ENCODE data around the gene CDKL2.

DNA sequence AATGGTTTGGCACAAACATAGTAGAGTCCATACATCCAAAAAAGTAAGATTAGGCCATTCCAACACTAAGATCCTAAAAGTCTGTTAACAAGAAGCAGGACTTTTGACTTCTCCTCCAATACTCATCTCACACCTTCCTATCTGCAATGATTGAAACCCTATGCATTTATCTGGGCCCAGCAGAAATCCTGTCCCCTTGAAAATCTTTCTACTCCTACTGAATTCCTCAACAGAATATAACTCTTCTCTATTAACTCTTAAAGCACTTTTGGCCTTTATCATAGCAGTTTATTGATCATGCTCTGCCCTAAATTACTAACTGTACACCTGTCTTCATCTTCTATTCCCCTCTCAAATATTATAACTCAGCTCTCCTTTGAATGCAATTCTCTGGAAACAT lies 38.3 kb upstream of the CDKL2 start:
- TF ChIP-seq, protein P1, sequence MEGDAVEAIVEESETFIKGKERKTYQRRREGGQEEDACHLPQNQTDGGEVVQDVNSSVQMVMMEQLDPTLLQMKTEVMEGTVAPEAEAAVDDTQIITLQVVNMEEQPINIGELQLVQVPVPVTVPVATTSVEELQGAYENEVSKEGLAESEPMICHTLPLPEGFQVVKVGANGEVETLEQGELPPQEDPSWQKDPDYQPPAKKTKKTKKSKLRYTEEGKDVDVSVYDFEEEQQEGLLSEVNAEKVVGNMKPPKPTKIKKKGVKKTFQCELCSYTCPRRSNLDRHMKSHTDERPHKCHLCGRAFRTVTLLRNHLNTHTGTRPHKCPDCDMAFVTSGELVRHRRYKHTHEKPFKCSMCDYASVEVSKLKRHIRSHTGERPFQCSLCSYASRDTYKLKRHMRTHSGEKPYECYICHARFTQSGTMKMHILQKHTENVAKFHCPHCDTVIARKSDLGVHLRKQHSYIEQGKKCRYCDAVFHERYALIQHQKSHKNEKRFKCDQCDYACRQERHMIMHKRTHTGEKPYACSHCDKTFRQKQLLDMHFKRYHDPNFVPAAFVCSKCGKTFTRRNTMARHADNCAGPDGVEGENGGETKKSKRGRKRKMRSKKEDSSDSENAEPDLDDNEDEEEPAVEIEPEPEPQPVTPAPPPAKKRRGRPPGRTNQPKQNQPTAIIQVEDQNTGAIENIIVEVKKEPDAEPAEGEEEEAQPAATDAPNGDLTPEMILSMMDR (IDR thresholded peaks at IDR 0.05): no peak
- no peak for TF ChIP-seq EZH2 (IDR thresholded peaks at IDR 0.05)
